Epithelial cell of prostate (primary cell): ENCODE results near the gene SLC15A1.
"Not testable (repeated sequence)": the region's sequence is repeated elsewhere in the genome, so short reads cannot be mapped to it uniquely, and the experiment has no call there.

ENCODE experiments used
- DNase-seq: peaks from one replicate; pipeline ENCODE4 v3.0.0-alpha.2; 2011; ENCODE audit warnings: low read depth, low spot score
- H3K27ac ChIP-seq: fragments of 450-650 bp; 2 replicates; pipeline ENCODE4 v1.5.1; 2017; ENCODE audit warnings: mild to moderate bottlenecking

The SLC15A1 gene

DNA sequence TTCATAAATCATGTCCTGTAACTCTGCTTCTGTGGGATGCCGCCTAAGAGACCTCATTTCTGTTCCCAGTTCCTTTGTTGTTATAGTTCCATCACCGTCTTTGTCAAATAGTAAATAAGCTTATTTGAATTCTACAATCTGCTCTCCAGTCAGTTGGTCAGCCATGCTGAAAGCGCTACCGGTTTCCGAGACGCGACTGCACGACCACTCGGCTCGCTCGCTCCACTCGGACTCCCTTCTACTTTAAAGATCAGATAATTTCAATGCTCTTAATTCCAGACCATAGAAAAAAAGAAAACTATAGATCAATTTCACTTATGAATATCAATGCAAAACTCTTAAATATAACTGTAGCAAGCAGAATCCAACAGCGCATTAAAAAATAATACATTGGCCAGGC, 111.4 kb downstream of the SLC15A1 start:
- DNase-seq = no peak
- H3K27ac ChIP-seq = no peak overlapping the region

DNA sequence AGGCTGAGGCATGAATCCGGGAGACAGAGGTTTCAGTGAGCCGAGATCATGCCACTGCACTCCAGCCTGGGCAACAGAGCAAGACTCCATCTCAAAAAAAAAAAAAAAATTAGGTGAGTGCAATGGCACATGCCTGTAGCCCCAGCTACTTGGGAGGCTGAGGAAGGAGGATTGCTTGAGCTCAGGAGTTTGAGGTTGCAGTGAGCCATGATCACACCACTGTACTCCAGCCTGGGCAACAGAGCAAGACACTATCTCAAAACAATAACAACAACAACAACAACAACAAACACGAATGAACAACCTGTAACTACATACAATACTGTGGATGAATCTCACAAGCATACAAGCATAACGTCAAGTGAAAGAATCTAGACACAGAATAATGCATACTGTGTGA, 112.7 kb downstream of the SLC15A1 start:
- DNase-seq, H3K27ac ChIP-seq: not testable (repeated sequence)

DNA sequence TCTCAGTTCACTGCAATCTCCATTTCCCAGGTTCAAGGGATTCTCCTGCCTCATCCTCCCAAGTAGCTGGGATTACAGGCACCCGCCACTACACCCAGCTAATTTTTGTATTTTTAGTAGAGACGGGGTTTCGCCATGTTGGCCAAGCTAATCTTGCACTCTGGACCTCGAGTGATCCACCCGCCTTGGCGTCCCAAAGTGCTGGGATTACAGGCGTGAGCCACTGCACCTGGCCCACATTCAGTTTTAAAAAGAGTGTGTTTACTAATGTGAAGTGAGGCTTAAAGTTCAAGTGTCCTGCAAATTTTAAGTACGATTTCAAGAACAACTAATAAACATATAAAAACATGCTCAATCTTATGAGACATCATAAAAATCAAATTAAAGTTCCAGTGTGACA, 114.1 kb downstream of the SLC15A1 start:
- H3K27ac ChIP-seq, DNase-seq: not testable (repeated sequence)
